Fibroblast of skin of left quadriceps (primary cell): Measurements from ENCODE around the gene ANKRD12.
A peak's percentile ranks its signal among the peaks of the same experiment; 100 is the strongest.

ENCODE experiments used
- DNase-seq, 2 experiments: peaks; one replicate each; pipeline ENCODE4 v3.0.0-alpha.2; 2013; ENCODE audit warnings: low read depth in 2 of 2

Gene ANKRD12

GRCh38 chr18:9290156-9290555 lies 153.6 kb downstream of the ANKRD12 start:
- DNase-seq, result no peak

GRCh38 chr18:9292047-9292446 lies 155.5 kb downstream of the ANKRD12 start:
- no peak for DNase-seq

- no peak for DNase-seq
Observed at GRCh38 chr18:9293948-9294347, 157.4 kb downstream of the ANKRD12 start.

DNA sequence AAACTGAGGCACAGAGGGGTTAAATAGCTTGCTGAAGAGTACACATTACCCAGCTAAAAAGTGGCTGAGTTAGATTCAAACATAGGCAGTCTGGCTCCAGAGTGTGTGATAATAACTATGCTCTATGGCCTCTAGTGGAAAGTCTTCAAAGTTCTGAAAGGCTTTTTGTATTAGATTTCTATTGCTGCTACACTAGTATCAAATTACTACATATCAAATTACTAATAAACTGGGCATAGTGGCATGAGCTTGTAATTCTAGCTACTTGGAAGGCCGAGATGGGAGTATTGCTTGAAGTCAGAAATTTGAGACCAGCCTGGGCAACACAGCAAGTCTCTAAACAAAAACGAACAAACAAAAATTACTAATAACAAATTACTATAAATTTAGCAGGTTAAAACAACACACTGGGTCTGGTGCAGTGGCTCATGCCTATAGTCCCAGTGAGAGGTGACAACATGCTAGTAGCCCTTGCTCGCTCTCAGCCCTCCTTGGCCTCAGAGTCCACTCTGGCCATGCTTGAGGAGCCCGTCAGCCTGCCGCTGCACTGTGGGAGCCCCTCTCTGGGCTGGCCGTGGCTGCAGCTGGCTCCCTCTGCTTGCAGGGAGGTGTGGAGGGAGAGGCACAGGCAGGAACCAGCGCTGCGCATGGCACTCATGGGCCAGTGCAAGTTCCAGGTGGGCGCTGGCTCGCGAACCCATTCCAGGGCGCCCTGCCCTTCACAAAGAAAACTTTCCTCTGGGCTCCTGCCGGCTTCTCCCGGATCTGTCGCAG lies 159.8 kb downstream of the ANKRD12 start:
- DNase-seq, result no peak

DNA sequence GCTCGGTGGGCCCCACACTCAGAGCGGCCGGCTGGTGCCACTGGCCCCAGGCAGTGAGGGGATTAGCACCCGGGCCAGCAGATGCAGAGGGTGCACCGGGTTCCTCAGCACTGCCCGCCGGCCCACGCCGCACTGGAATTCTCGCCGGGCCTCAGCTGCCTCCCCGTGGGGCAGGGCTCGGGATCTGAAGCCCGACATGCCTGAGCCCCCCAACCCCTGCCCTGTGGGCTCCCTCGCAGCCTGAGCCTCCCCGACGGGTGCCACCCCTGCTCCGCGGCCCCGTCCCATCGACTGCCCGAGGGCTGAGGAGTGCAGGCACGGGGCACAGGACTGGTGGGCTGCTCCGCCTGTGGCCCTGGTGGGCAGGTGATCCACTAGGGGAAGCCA lies 160.4 kb downstream of the ANKRD12 start:
- no peak for DNase-seq

DNA sequence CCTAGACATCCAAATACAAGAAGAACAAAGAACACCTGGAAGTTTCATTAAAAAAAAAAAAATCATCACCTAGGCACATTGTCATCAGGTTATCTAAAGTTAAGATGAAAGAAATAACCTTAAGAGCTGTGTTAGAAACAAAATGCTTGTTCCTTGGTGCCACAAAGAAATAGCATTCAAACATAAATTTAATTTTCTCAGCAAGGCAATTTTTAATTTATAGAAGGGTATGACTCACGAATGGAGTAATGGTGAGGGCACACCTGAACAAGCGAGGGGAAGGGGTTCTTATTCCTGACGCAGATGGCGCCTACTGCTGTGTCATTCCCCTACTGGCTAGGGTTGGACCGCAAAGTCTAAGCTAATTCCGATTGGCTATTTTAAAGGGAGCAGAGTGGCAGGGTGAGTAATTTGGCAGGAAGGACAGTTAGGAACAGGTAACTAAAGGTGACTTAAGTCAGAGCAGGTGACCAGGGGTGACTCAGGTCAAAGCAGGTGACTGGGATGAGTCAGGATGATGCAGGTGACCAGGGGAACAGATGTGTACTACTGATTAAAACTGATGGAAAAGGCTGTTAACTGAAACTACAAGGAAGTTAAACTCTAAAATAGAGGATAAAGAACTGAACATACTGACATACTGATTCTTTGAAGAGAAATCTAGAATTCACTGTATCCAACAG lies 167.9 kb downstream of the ANKRD12 start:
- DNase-seq, result no peak

GRCh38 chr18:9319333-9319732 lies 182.8 kb downstream of the ANKRD12 start:
- no peak for DNase-seq

- peak; percentile 79 to 84 for DNase-seq
Observed at GRCh38 chr18:9321017-9321452, 184.5 kb downstream of the ANKRD12 start.

- DNase-seq, result no peak
Observed at GRCh38 chr18:9321736-9322135, 185.2 kb downstream of the ANKRD12 start.

GRCh38 chr18:9322744-9323143 lies 186.2 kb downstream of the ANKRD12 start:
- DNase-seq, result no peak

DNA sequence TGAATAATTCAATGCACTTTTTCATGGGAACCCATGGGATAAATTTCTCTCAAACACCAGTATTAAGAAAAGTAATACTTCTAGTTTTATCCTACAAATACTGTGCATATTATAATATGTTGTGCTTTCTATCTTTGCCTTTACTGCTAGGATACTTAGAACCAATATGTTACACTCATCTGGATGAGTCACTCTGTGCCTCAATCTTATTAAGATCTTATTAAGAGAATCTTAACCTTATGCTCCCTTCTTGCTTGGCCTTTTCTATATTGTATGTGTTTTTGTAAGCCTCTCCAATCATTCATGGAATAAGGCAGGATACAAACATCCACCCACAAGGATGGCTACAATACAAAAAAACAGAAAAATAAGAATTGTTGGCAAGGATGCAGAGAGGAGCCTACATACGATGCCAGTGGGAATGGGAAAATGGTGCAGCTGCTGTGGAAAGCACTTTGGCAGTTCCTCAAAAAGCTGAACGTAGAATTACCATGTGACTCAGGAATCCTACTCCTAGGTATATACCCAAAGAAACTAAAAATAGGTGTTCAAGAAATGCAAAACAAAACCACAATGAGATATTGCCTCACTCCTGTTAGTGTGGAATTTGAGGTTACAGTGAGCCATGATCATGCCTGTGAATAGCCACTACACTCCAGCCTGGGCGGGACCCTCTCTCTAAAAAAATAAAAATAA lies 187.3 kb downstream of the ANKRD12 start:
- peak; percentile 59 to 63 for DNase-seq

DNA sequence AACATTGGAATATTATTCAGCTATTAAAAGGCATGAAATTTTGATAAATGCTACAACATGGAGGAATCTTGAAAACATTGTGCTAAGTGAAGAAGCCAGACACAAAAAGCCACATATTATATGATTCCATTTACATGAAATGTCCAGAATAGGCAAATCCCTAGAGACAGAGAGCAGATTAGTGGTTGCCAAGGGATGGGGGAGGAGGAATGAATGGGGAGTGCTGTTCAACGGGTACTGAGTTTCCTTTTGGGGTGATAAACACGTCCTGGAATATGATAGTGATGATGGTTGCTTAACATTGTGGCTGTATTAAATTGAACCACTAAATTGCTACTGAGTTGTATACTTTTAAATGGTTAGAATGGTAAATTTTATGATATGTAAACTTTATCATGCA lies 189.1 kb downstream of the ANKRD12 start:
- DNase-seq, result no peak

DNA sequence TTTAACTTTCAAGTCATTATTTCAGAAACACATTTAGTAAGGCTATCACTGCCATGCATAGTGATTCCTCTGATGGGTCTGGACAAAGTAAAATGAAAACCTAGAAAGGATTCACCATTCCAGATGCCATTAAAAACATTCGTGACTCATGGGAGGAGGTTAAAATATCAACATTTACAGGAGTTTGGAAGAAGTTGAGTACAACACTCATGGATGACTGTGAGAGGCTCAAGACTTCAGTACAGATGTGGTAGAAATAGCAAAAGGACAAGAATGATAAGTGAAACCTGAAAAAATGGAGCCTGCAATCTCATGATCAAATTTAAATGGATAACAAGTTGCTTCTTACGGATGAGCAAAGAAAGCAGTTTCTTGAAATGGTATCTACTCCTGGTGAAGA lies 192.2 kb downstream of the ANKRD12 start:
- DNase-seq, result no peak

- no peak for DNase-seq
Observed at GRCh38 chr18:9329471-9329870, 192.9 kb downstream of the ANKRD12 start.

- no peak for DNase-seq
Observed at GRCh38 chr18:9330419-9330818, 193.8 kb downstream of the ANKRD12 start.

DNA sequence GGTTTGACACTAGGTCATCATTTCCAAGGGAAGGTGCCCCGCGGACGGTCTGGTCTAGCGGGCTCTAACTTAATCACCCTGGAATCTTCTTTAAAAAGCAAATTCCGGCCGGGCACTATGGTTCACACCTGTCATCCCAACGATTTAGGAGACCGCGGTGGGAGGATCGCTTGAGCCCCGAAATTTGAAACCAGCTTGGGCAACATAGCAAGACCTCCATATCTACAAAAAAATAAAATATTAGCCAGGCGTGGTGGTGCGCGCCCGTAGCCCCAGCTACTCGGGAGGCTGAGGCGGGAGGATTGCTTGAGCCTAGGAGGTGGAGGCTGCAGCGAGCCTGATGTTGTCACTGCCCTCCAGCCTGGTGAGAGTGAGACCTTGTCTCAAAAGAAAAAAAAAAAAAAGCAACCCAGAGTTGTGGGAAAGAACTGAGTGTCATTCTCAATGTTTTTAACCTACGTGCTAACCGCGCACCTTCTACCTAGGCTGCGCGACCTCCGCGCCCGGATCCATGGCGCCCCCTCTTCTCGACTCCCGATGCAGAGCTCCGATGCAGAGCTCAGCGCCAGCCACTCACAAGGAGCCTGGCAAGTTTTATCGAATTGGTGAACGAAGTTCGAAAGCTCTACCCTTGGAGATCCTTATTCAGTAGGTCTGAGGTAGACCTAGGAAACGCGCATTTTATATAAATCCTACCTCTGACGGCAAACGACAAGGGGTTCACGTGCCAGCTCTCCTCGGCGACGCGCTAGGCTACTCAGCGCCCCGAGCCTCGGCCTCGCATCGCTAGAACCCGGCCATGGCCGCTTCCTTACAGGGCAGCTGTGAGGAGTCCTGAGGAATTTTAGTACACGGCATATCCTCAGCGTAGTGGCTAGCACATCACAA lies 197.1 kb downstream of the ANKRD12 start:
- no peak for DNase-seq

DNA sequence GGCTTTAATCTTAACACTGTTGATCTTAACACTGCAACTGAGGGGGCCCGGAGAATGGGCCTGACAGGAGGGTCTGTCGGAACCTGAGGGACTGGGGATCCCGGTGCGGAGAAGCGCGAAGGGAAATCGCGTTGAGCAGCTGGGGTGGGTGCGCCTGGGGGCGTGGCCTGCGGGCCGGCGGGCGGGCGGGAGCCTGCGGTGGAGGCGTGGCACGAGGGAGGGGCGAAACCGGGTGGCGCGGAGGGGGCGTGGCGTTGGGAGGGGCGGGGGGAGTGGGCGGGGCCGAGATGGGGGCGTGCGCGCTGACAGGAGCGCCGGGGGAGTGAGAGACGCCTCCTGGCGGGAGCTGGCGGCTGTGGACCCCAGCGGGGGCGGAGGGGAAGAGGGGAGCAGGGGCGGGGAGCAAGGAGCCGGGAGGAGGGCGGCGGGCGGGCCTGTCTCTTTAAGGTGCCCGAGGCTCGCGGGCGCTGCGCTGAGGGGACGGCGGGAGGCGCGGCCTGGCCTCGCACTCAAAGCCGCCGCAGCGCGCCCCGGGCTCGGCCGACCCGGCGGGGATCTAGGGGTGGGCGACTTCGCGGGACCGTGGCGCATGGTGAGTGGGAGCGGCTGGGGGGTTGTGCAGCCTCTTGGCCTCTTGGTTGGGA lies 197.9 kb downstream of the ANKRD12 start, which contains the start of gene TWSG1:
Gene TWSG1 (plus strand): TSS at position 445 of the 644 bp plus-strand sequence. CDS start 2,457 bp downstream, outside the sequence.
- DNase-seq, result peak; percentile 91 to 93

DNA sequence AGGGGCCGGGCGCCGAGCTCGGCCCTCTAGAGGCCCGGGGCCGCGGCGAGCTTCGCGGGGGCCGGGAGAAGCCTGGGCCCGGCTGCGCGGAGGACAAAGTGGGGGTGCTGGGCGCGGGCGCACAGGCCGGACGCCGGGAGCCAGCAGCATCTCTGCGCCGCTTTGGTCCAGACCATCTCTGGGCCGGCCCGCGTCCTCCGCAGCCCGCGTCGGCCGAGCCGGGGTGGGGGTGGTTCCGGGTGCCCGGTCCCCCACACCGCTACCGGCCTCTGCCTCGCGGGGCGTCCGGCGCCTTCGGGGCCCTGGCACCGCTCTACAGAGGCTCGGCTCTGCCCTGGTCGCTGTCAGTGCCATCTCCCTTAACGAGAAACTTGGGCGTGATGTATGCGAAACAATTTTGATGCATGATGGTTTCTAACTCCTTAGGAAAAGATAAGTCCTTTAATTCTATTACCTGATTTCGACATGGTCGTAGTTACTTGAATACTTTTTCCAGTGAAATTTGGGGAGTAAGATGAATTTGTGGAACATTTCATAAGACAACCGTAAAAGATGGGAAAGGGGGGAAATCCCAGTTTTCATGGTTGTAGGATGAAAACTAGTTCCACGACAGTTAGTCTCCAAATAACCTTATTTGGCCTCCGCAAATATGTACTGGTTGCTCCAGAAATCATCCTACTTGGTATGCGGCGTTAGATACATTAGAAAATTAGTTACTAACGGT lies 198.6 kb downstream of the ANKRD12 start:
- DNase-seq, result peak; percentile 15 to 22
